Fibroblast of villous mesenchyme (primary cell): ENCODE measurements around the gene GSK3A. TPM values are rescaled to one million over a fixed set of nuclear protein-coding genes. Genes with fewer than 3 reads are reported as not detected.

ENCODE experiments used
- DNase-seq: peaks from one replicate; pipeline ENCODE4 v3.0.0-alpha.2; 2010; ENCODE audit warnings: low read depth
- H3K4me3 ChIP-seq: 2 replicates; pipeline ENCODE4 v1.5.1; 2011; ENCODE audit warnings: low read depth, mild to moderate bottlenecking, low read length
- CTCF ChIP-seq: IDR thresholded peaks from 2 replicates; pipeline ENCODE4 v1.5.1; 2012; ENCODE audit warnings: low read depth, mild to moderate bottlenecking, low read length; ENCODE audit not compliant: insufficient read depth
- total RNA-seq: library from RNA; depleted of rRNA; stranded (reverse); fragments of >200 nt; gene quantifications from 2 replicates; pipeline ENCODE4 v1.2.3, GENCODE V29; 2012

The GSK3A gene
- total RNA-seq, 1 donor, result 21.2 TPM

DNA sequence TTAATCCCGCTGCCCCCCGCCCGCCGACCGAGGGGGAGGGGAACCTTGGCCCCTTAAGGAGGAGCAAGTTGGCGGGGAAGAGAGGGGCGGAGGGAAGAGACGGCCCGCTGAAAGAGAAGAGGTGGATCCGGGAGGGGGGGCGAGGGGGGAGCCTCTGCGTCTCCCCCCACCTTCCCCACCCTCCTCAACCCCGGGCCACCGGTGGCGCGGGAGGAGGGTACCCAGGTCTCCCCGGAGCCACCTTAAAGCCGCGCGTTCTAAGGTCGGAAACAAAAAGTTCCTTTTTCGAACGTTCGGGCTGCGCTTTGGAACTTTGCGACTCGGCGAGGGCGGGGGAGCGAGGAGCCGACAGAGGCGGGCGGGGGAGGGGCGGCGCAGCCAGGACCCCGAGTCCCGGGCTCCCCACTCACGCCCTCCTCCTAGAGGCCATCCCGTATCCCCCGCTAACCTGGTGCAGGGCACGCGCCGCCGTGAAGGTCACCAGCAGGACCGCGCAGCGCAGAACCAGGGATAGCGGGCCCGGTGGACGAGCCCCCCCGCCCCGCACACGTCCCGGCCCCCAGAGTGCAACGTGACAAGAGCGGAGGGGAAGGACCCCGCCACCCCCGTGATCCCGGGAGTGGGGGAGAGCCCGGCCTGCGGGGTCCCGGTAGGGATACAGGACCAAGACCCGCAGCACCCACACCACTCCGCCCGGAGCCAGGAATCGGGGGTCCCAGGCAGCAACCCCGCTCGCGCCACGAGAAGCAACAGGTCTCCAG is 11.9 kb upstream of the GSK3A start:
- peak overlapping the region; percentile 90 for H3K4me3 ChIP-seq
- TF ChIP-seq CTCF, result no peak
- peak; percentile 63 for DNase-seq

- peak; percentile 46 for DNase-seq
- no peak for TF ChIP-seq CTCF
Observed at GRCh38 chr19:42253245-42254088, 11.1 kb upstream of the GSK3A start.

GRCh38 chr19:42252365-42253244 is 10.2 kb upstream of the GSK3A start:
- peak overlapping the region; percentile 90 for H3K4me3 ChIP-seq
- TF ChIP-seq CTCF, result no peak
- peak; percentile 56 for DNase-seq

More at GRCh38 chr19:42253245-42254088, 11.1 kb upstream of the GSK3A start:
- peak overlapping the region; percentile 90 for H3K4me3 ChIP-seq

GRCh38 chr19:42251572-42252358 is 9.4 kb upstream of the GSK3A start:
- DNase-seq, result no peak
- peak overlapping the region; percentile 90 for H3K4me3 ChIP-seq
- TF ChIP-seq CTCF, result no peak

GRCh38 chr19:42250666-42251531 is 8.5 kb upstream of the GSK3A start:
- no peak for TF ChIP-seq CTCF
- H3K4me3 ChIP-seq, result peak overlapping the region; percentile 15
- peak; percentile 52 for DNase-seq
